ENCODE data around the gene STK17B. TPM values are rescaled to one million over a fixed set of nuclear protein-coding genes. Genes with fewer than 3 reads are reported as not detected.

STK17B gene
- total RNA-seq, 1 donor from 2014 or later: 29.7 TPM

GRCh38 chr2:196183528-196184231 is 12.3 kb upstream of the STK17B start:
- DNase-seq (ENCODE audit: low spot score): no peak

- DNase-seq (ENCODE audit: low spot score): no peak
Measured at GRCh38 chr2:196183172-196183473, 11.7 kb upstream of the STK17B start.

- DNase-seq (ENCODE audit: low spot score): no peak
Measured at GRCh38 chr2:196182439-196183171, 11.2 kb upstream of the STK17B start.

GRCh38 chr2:196181484-196181883 is 10.1 kb upstream of the STK17B start:
- no peak for DNase-seq (ENCODE audit: low spot score)

- DNase-seq (ENCODE audit: low spot score): no peak
Measured at GRCh38 chr2:196177124-196177523, 5.7 kb upstream of the STK17B start.

GRCh38 chr2:196176142-196176738 is 4.9 kb upstream of the STK17B start:
- DNase-seq (ENCODE audit: low spot score): no peak

GRCh38 chr2:196174404-196174803 is 3.0 kb upstream of the STK17B start:
- DNase-seq (ENCODE audit: low spot score): no peak

- no peak for DNase-seq (ENCODE audit: low spot score)
Measured at GRCh38 chr2:196173505-196173904, 2.1 kb upstream of the STK17B start.

- no peak for DNase-seq (ENCODE audit: low spot score)
Measured at GRCh38 chr2:196172951-196173350, 1.6 kb upstream of the STK17B start.

- no peak for DNase-seq (ENCODE audit: low spot score)
Measured at GRCh38 chr2:196171946-196172345, 568 bp upstream of the STK17B start.

- peak; percentile 46 for DNase-seq (ENCODE audit: low spot score)
Measured at GRCh38 chr2:196170606-196171247, 651 bp downstream of the STK17B start.

GRCh38 chr2:196170213-196170605 is 1.2 kb downstream of the STK17B start:
- no peak for DNase-seq (ENCODE audit: low spot score)

GRCh38 chr2:196169516-196169915 is 1.9 kb downstream of the STK17B start:
- DNase-seq (ENCODE audit: low spot score): no peak

GRCh38 chr2:196168181-196168580 is 3.2 kb downstream of the STK17B start:
- no peak for DNase-seq (ENCODE audit: low spot score)

GRCh38 chr2:196167666-196168065 is 3.7 kb downstream of the STK17B start:
- DNase-seq (ENCODE audit: low spot score): no peak

- DNase-seq (ENCODE audit: low spot score): no peak
Measured at GRCh38 chr2:196166876-196167275, 4.5 kb downstream of the STK17B start.

GRCh38 chr2:196165016-196165415 is 6.4 kb downstream of the STK17B start:
- no peak for DNase-seq (ENCODE audit: low spot score)

GRCh38 chr2:196163285-196163684 is 8.1 kb downstream of the STK17B start:
- no peak for DNase-seq (ENCODE audit: low spot score)

GRCh38 chr2:196162586-196163175 is 8.7 kb downstream of the STK17B start:
- no peak for DNase-seq (ENCODE audit: low spot score)

GRCh38 chr2:196160946-196161345 is 10.4 kb downstream of the STK17B start:
- DNase-seq (ENCODE audit: low spot score): no peak

GRCh38 chr2:196160101-196160500 is 11.3 kb downstream of the STK17B start:
- DNase-seq (ENCODE audit: low spot score): peak; percentile 65

GRCh38 chr2:196159221-196159892 is 12.0 kb downstream of the STK17B start:
- DNase-seq (ENCODE audit: low spot score): no peak

Data from ureter (tissue), 1 donor.